ENCODE data around the gene UNC13D.
"Not testable (repeated sequence)": the region's sequence is repeated elsewhere in the genome, so short reads cannot be mapped to it uniquely, and the experiment has no call there.

DNA sequence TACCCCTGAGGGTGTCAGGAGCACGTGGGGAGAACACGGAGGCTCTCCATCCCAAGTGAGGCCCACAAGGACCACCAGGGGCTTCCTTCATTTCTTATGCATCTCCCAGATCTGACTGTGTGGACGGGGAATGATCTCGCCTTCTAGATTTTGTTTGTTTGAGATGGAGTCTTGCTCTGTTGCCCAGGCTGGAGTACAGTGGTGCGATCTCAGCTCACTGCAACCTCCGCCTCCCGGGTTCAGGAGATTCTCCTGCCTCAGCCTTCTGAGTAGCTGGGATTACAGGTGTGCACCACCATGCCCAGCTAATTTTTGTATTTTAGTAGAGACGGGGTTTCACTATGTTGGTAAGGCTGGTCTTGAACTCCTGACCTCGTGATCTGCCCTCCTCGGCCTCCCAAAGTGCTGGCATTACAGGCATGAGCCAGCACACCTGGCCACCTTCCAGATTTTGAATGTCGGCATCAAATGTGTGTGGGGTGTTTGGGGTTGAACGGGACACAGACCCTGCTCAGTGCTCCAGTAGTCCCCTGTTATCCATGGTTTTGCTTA lies 24.6 kb upstream of the UNC13D start:
- not testable (repeated sequence) for TF ChIP-seq POLR2A, POLR2AphosphoS5, EP300 (IDR thresholded peaks at IDR 0.05)
- TF ChIP-seq, protein P1, sequence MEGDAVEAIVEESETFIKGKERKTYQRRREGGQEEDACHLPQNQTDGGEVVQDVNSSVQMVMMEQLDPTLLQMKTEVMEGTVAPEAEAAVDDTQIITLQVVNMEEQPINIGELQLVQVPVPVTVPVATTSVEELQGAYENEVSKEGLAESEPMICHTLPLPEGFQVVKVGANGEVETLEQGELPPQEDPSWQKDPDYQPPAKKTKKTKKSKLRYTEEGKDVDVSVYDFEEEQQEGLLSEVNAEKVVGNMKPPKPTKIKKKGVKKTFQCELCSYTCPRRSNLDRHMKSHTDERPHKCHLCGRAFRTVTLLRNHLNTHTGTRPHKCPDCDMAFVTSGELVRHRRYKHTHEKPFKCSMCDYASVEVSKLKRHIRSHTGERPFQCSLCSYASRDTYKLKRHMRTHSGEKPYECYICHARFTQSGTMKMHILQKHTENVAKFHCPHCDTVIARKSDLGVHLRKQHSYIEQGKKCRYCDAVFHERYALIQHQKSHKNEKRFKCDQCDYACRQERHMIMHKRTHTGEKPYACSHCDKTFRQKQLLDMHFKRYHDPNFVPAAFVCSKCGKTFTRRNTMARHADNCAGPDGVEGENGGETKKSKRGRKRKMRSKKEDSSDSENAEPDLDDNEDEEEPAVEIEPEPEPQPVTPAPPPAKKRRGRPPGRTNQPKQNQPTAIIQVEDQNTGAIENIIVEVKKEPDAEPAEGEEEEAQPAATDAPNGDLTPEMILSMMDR (IDR thresholded peaks at IDR 0.05), result not testable (repeated sequence)
